Stimulated activated CD8-positive, alpha-beta memory T cell treated with anti-CD3 and anti-CD28 coated beads, Interleukin-4, amount 100 ng/mL, for 24 hours (primary cell): ENCODE results near the gene NUPR2.
"Not testable (repeated sequence)": the region's sequence is repeated elsewhere in the genome, so short reads cannot be mapped to it uniquely, and the experiment has no call there.

Experiments
- DNase-seq: peaks from one replicate; pipeline ENCODE4 v3.0.0-alpha.2; 2020; ENCODE audit warnings: low read depth

NUPR2 gene, protein sequence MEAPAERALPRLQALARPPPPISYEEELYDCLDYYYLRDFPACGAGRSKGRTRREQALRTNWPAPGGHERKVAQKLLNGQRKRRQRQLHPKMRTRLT

DNA sequence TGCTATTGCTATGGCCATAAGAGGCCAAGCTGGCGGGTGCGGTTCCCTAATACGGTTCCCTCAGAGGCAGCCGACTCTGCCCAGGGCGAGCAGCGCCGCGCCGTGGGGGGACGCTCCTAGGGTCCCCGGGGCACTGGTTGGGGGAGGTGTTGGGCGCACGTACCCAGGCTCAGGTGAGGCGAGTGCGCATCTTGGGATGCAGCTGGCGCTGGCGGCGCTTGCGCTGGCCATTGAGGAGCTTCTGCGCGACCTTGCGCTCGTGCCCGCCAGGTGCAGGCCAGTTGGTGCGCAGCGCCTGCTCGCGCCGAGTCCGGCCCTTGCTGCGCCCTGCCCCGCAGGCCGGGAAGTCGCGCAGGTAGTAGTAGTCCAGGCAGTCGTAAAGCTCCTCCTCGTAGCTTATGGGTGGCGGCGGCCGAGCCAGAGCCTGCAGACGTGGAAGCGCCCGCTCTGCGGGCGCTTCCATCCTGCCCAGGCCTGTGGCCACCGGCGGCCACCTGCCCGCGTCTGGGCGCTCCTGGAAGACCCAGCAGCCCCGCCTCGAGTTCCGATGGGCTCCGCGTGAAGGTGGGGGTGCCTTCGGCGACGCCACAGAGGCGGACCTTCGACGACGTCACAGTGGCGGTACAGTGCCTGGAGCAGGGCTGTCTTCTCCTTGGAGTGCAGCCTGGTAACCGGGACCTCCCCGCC is at the start of gene NUPR2:
NUPR2 (minus strand) TSS at position 566 of the 687 bp plus-strand sequence; CDS start at position 463, 103 bp downstream.
- DNase-seq = no peak

DNA sequence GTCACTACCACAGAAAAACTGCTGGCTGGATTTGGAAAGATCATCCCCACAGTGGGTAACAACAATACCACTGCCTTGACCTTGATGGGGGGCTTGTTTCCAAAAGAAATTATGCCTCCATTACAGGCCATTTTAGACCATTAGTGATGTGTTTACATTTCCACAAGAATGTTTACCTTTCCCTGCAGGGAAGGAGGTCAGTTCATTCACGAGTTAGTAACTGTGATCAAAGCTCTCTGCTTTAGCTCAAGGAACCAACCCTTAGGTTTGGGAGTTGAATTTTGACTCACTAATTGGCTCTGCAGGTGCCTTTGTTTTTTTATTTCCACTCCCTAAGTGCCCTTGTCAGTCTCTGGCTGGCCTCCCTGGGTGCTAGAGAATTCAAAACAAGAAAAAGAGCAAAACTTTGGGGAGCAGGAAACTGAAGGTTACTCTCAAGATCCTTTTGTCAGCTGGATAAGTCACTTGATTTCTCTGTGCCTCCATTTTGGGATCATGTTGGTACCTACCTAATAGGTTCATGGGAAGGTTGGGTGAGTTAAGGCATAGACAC is 41.1 kb upstream of the NUPR2 start:
- no peak for DNase-seq

DNA sequence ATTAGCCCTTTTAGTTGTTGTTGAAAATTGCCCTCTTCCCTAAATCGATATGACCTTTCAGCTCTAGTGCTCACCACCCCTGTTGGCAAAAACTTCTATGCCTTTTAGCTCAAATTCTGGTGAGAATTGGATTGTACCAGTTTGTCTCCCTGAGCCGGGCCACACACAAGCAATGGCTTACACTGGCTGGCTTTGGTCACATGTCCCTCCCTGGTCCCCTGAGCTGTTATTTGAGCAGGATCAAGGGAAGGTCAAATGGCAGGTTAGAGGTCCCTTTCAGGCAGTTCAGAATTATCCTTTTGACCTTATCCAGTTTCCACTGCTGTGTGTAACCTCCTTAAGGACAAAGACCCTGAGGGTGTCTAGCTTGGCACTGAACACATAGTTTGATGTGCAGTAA is 14.8 kb upstream of the NUPR2 start:
- not testable (repeated sequence) for DNase-seq

DNA sequence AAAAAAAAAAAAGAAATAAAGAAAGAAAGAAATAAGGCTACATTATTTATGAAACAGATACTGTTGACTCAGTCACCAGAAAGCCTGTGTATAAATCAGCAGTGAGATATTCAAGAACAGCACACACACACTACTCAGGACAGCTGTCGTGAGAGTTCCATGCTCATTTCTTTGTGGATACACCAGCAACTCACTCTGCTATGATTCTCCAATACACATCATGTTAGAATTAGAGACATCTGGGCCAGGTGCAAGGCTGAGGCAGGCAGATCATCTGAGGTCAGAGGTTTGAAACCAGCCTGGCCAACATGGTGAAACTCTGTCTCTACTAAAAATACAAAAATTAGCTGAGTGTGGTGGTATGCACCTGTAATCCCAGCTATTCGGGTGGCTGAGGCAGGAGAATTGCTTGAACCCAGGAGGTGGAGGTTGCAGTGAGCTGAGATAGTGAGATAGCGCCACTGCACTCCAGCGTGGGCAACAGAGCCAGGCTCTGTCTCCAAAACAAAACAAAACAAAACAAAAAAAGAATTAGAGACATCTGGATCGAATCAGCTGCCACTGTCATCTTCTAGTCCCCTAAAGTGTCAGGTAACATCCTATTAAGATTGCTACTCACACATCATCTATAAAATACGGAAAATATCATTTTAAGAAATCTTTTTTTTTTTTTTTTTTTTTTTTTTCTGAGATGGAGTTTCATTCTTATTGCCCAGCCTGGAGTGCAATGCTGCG is 11.2 kb upstream of the NUPR2 start:
- no peak for DNase-seq

DNA sequence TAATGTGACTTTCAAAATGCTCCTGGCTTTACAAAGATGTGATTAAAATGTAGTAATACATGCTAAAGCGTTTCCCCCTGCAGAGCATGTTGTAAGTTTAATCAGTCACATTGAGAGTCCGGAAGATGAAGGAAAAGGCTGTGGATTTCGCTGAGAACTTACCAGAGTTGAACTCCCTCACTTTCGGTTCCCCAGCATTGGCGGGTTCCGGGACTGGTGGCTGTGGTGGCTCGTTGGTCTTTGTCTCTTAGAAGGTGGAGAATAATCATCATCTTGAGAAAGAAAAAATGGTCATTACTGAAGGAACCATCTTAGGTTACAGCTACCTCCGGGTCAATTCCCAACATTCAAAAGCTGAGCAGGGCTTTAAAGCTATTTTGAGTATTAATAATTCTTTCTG is 9.6 kb upstream of the NUPR2 start:
- DNase-seq = no peak

DNA sequence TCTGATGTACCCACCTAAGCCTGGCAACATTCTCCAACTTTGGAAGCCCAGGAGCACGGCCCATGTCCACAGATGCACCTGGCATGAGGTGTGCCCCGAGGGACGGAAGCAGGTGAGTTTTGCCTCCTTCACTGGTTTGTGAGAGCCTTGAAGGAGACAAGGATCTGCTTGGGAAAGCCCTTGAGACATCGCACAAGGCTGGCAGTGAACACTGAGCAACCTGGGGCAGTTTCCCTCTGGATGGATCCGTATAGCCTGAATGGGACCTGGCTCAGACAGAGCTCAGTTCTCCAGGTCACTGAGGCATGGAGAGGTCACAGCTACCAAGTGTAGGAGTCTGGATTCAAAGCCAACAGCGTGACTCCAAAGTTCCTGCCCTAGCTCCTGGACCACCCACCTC is 8.8 kb upstream of the NUPR2 start:
- no peak for DNase-seq

DNA sequence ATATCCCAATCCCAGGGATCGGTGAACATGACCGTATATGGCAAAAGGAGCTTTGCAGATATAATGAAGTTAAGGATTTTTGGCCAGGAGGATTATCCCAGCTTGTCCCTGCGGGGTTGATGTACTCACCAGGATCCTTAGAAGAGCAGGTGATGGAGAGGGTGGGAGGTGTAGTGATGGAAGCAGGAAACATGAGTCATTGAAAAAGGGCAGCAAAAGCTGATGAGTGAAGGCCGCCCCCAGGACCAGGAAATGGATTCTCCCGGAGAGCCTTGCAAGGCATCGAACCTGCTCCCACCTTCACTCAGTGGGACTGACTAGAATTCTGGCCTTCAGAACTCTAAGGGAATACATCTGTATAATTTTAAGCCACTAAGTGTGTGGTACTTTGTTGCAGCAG is 5.2 kb upstream of the NUPR2 start:
- no peak for DNase-seq

DNA sequence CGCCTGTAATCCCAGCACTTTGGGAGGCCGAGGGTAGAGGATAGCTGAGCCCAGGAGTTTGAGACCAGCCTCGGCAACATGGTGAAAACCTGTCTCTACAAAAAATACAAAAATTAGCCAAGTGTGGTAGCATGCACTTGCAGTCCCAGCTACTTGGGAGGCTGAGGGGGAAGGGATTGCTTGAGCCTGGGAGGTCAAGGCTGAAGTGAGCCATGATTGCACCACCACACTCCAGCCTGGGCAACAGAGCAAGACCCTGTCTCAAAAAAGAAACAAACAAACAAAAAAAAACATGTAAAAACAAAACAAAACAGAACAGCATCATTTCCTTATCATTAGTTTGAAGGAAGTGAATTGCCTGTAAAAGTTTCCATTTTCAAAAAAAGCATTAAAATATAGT is 4.0 kb downstream of the NUPR2 start:
- DNase-seq = not testable (repeated sequence)

DNA sequence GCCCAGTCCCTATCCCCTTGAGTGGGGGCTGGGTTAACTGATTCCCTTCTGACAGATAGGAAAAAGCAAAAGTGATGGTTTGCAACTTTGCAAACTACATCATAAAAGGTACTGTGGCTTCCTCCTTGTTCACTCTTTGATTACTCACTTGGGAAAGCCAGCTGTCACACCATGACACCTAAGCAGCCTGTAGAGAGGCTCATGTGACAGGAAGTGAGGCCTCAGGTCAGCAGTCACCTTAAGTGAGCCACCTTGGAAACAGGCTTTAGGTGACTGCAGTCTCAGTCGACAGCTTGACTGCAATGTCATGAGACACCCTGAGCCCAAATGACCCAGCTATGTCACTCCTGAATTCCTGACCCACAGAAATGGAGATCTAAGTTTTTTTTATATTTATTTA is 5.6 kb downstream of the NUPR2 start:
- DNase-seq = no peak

DNA sequence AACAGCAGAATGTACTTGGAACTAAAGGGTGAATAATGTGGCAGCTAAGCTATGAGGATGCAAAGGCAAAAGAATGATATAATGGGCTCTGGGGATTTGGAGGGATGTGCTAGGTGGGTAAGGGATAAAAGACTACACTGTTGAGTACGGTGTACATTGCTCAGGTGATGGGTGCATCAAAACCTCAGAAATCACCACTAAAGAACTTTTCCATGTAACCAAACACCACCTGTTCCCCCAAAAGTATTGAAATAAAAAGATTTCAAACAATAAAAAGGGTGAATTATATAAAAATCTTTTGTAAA is 8.3 kb downstream of the NUPR2 start:
- no peak for DNase-seq

DNA sequence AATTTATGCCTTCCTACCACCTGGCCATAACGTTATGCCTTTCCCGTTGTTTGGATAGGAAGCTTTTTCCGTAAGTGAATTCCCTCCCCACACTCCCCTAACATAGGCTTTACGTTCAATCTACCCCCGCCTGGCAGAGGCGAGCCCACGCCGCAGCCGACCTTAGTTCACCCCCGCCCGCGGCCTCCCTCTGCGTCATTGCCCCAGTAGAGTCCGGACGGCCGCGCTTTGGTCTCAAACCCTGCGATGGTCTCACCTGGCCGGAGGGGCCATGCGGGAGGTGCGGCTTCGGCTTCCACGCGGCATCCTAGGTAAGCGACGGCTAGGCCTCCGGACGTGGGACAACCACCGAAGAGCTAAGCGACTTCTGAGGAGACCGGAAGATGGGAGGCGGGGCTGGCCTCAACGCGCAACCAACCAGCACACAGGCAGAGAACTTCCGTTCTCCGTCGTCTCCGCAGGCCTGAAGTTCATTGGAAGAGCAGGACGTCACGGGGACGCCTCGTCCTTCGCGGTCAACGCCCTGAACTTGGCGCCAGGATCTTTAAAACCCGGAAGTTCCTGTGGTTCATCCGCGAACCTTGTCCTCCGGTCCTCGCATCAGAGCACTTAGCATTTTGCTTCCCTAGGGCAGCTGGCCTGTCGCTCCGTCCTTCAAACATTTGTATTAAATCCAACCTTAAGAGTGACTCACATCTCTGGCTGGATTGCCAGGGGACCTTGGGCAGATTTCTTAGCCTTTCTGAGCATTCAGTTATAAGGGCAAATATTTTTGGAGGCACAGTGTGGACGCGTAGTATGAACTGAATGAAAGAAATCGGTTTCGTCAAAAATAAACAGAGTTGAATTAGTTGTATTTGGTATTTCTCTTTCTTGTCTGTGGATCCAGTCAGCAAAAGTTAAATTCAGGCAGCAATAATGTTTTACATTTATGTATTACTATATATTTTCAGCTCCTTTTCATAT is 9.8 kb downstream of the NUPR2 start, which contains the start of gene CHCHD2:
CHCHD2 (minus strand) TSS at position 369 of the 966 bp plus-strand sequence; CDS start at position 306, 63 bp downstream.
- DNase-seq = peak; percentile 87

DNA sequence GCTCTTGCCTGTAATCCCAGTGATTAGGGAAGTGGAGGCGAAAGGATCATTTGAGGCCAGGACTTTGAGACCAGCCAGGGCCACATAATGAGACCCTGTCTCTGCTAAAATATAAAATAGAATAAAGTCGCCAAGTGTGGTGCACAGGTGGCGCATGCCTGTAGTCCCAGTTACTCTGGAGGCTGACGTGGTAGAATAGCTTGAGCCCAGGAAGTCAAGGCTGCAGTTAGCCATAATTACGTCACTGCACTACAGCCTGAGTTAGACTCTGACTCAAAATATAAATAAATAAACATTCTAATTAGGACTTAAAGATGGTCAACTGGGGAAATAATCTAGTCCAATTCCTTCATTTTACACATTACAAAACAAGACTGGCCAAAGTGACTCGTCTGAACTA is 10.7 kb downstream of the NUPR2 start:
- DNase-seq = no peak

DNA sequence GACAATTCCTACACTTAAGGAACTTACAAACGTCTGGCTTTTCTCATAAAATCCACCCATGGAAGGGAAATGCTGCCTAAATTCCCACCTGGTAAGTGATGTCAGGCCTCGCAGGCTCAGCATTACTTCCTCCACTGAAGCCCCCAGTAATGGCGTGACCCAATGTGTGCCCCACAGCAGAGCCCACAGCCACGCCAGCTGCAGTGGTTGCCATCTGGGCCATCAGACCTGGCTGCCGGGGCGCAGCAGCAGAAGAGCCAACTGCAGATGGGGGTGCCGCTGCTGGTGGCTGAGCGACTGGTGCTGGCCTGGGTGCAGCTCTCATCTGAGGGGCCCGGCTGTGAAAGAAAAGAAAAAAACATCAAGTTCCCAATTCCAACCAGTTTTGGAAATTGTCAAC is 12.1 kb downstream of the NUPR2 start:
- DNase-seq = not testable (repeated sequence)

DNA sequence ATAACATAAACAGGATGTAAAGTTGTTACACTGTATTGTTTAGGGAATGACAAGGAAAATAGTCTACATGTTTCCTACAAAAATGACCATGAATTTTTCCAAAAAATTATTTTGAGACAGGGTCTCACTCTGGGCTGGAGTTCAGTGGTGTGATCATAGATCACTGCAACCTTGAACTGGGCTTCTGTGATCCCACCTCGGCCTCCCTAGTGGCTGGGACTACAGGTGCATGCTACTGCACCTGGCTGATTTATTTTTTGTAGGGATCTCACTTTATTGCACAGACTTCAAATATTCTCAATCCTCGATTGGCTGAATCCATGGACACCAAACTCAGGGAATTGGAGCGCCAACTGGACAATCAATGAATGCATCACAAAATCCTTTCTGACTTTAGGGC is 16.6 kb downstream of the NUPR2 start:
- DNase-seq = no peak

DNA sequence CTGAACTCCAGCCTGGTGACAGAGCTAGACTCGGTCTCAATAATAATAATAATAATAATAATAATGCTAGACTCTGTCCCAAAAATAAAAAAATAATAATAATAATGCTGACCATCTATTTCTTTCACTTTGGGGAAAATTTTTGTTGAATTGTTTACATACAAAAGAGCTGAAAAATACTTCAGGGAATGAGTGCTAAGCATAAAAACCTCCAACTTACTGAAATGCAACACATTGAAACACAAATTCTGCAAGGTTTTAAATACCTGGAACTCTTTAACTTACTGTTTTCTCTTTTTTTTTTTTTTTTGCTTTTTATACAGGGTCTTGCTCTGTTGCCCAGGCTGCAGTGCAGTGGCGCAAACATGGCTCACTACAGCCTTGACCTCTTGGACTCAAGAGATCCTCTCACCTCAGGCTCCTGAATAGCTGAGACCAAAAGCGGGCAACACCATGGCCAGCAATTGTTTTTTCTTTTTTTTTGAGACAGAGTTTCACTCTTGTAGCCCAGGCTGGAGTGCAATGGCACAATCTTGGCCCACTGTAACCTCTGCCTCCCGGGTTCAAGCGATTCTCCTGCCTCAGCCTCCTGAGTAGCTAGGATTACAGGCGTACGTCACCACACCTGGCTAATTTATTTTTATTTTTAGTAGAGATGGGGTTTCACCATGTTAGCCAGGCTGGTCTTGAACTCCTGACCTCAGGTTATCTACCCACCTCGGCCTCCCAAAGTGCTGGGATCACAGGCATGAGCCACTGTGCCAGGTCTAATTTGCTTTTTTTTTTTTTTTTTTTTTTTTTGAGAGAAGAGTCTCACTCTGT is 17.8 kb downstream of the NUPR2 start:
- not testable (repeated sequence) for DNase-seq

DNA sequence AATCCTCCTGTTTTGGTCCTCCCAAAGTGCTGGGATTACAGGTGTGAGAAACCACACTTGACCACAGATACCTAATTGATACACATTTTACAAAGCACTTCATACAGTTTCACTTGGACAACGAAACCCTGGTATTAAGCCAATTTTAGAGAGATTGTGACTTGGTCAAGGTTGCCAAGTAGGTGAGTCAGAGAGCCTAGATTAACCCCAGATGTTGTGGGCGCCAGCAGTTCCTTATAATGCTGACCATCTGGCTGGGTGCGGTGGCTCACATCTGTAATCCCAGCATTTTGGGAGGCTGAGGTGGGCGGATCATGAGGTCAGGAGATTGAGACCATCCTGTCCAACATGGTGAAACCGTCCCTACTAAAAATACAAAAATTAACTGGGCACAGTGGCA is 18.5 kb downstream of the NUPR2 start:
- DNase-seq = no peak

DNA sequence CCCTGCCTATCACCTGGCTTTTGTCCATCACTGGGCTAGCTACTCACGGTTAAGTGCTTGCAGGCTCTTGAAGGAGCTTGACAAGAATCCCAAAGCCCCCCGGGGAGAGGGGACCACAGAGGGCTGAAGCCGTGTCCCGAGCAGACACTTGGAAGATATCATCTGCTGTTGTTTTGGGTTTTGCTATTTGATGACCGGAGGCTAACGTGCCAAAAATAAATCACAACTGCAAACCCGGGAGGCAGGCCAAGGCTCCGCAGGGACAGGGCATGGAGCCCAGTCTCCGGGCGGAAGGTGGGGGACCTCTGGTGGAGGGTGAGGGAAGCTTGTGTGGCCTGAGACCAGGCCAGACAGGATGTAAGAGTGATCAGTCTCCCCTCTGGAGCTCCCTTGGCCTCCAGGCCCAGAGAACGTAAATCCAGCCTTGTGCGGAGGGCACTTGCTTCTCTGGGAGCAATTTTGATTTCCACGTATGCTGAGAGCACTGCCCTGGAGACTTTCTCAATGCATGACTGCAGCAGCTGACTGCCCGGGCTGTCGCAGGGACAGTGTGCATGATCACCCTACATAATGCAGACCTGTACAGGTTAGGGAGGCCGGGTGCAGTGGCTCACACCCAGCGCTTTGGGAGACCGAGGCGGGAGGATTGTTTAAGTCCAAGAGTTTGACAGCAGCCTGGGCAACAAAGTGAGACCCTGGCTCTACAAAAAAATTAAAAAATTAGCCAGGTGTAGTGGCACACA is 23.3 kb downstream of the NUPR2 start, which contains the start of gene PHKG1:
PHKG1 (minus strand) TSS at position 164 of the 743 bp plus-strand sequence. CDS start 4,011 bp downstream, outside the sequence.
- DNase-seq = no peak

DNA sequence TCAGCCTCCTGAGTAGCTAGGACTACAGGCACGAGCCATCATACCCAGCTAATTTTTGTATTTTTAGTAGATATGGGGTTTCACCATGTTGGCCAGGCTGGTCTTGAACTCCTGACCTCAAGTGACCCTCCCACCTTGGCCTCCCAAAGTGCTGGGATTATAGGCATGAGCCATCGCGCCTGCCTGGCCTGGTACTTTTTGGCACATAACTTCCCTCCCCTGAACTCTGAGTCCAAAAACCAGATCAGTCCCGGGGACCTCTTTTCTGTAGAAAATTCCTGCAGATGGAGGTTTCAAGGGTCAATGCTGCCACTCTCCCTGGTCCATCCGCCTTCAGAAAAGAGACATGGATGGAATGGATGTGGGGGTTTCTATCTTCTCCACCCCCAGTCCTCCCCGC is 23.8 kb downstream of the NUPR2 start:
- DNase-seq = not testable (repeated sequence)

DNA sequence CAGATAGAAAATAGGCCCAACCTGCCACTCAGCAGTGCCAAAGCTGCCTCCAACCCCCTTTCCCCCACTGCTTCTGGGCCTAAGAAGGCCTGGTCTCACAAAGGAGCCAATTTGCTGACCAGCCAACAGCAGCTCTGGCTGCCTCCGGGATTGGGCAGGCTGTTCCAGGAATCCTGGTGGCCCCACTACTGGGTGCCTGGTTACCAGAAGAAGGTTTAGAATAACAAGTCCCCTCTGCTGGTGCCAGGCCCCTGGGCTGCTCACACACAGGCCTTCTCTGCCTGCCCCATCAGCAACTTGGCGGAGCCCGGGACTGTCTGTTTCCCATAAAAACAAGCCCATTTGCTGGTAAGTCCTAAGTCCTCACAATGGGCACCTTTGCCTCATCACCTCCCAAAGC is 24.6 kb downstream of the NUPR2 start:
- DNase-seq = no peak

DNA sequence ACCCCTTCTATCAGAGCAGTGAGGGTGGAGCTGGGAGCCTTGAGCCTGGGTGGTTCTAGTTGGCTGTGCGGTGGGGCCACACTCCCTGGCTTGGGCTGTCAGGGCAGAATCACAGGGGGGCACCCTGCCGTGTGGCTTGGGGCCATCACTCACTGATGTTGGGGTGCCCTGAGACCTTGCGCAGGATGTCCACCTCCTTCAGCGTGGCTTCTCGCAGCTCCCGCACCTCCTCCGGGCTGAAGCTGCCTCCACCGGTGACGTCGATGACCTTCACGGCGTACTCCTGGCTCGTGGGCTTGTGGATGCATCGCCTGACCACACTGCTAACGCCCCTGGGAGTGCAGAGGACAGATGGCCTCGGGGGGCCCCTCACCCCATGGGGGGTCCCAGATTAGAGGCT is 28.8 kb downstream of the NUPR2 start:
- no peak for DNase-seq
